ENCODE results near the gene OR10K1.
A peak's percentile ranks its signal among the peaks of the same experiment; 100 is the strongest.
"Not testable (repeated sequence)": the region's sequence is repeated elsewhere in the genome, so short reads cannot be mapped to it uniquely, and the experiment has no call there.

Gene OR10K1, protein sequence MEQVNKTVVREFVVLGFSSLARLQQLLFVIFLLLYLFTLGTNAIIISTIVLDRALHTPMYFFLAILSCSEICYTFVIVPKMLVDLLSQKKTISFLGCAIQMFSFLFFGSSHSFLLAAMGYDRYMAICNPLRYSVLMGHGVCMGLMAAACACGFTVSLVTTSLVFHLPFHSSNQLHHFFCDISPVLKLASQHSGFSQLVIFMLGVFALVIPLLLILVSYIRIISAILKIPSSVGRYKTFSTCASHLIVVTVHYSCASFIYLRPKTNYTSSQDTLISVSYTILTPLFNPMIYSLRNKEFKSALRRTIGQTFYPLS

DNA sequence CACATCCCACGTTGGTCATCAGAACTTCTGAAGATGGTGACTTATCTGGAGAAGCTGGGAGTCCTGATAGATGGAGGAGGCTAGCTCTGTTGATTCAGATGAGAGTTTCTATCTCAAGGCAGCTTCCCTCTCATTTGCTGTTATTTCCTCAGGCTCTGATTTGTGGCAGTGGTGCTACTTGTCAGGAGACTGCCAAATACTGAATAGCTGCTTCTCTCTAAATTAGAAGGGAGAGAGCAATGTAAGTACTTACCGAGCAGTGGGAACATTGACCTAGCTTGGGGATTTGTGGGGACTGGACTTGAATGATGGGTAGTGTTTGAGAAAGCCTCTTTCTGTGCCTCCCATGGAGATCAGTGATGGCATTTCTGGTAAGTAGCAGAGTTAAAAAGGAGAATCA lies at the start of gene OR10K1:
TSS of gene OR10K1 (plus strand) at position 301 of the 400 bp plus-strand sequence. CDS start 3,728 bp downstream, outside the sequence.
- DNase-seq (ENCODE audit: low spot score), result no peak
- no peak for FAIRE-seq

DNA sequence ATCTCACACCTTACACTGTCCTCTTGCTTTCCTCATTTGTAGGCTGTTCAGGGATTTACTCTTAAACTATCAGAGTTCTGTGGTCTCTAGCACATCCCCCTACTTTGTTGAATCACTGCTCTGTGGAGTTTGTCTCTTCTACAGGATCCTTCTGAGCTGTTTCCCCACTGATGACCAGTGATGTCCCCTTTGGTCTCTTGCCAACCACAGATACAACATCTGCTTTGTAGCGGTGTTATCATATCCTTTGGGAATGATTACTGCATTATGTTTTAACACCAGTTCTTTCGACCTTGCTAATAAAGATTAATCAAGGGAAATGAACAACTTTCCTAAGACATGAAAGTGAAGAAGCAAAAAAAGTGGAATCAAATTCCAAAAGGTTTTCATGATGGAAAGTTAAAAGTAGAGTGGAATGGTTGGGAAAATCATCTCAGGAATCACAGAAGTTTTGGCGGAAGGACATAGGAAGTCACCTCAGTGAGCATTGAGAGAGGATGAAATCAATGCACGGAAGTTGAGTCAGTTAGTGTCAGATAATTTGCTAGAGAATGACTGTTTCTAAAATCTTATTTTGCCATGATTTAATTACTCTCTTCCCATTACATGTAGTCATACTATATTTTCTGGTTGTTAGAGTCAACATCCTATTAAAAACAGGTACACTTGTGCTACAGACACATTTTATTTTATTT lies 46.8 kb upstream of the OR10K1 start:
- FAIRE-seq, result no peak
- DNase-seq (ENCODE audit: low spot score), result no peak

DNA sequence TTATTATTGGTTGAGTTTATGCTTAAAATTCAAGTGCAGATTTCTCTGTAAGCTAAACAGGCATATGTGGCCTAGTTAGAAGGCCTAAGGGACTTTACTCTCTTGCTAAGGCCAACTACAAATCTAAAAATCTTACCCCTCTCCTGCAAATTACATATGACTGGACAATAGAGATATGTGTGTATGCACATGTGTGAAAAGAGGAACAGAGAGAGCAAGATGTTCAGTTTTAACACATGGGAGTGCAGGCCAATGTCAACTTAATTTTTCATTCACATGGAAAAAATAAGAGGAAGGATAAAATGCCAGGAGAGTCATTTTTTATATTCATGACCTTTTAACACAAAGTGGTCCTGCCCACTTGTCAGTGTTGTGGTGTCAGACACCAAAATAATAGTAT lies 44.0 kb upstream of the OR10K1 start:
- FAIRE-seq (no peak), DNase-seq (ENCODE audit: low spot score) (no peak)

DNA sequence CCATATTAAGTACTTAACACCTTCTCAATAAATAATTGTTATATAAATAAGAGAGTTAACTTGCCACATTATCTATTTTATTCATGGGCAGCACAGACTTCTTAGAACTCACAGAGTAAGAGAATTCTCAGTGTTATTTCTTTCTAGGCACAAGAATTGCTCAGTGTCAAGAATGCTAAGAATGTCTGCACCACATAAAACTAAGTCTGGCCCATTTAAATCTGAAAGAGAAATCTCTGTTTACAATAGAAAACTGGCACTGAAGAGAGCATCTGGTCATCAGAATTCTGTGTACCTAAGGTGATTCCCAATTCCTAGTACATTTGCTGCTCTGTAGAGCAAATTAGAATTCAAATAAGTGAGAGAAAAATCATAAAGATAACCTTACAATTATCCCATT lies 39.4 kb upstream of the OR10K1 start:
- FAIRE-seq, result no peak
- no peak for DNase-seq (ENCODE audit: low spot score)

DNA sequence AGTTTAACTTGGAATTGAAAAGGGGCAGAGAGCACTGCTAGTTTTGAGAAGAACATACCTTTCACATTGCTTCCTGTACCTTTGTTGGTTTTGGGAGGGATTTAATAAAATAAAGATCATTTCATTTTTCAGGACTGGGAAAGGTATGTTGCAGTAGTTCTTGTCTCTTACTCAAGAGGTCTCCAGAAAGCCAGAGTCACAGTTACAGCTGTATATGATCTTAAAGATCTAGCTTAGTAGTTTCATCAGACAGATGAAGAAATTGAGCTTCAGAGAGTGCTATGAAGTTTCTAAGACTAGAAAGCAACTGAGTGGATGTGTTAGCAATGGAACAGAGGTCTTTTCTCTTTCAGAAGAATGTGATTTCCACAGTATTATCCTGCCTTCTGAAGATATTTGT lies 36.6 kb upstream of the OR10K1 start:
- FAIRE-seq, result no peak

DNA sequence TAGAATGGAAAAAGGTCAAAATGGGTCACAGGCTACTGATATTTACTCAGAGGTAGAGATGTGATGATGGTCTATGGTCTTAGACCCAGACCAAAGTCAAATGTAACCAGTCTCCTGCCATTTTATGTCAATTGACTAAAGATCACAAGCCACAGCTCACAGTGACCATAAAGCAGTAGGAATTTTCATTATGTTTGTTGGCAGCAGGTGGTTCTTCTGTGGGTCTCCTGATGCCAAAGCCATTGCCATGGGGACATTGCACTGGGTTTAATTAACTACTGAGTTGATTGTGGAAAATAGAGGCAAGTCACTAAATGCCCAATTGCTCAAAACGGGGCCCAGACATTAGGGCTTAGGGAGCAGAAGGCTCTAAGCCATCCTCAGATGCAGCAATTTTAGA lies 35.5 kb upstream of the OR10K1 start, which contains the start of gene OR10K2:
TSS of gene OR10K2 (minus strand) at position 101 of the 400 bp plus-strand sequence. CDS start 5,371 bp downstream, outside the sequence.
- DNase-seq (ENCODE audit: low spot score), result no peak
- FAIRE-seq, result no peak

More for the DNA sequence above, 36.6 kb upstream of the OR10K1 start:
- DNase-seq (ENCODE audit: low spot score), result no peak

DNA sequence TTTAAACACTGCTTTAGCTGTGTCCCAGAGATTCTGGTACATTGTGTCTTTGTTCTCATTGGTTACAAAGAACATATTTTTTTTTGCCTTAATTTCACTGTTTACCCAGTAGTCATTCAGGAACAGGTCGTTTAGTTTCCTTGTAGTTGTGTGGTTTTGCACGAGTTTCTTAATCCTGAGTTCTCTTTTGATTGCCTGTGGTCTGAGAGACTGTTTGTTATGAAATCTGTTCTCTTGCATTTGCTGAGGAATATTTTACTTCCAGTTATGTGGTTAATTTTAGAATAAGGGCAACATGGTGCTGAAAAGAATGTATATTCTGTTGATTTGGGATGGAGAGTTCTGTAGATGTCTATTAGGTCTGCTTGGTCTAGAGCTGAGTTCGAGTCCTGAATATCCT lies 31.5 kb upstream of the OR10K1 start:
- FAIRE-seq, result not testable (repeated sequence)

DNA sequence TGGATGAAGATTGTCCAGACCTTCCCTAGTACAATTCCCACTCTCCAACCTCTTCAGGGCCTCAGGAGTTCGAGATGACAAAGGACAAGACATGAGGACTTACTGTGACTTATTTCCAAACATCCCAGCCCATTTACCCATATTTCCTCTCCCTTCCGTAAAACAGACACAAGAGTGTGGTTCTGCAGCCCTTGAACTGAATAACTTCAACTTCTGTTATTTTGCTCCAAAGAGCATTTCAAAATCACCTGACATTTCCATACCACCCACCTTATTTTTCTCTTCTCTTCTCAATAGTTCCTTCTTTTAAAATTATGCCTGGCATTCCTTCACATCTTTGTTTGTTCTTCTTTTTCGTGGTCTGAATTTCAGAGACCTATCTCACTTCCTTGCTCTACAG lies 26.9 kb upstream of the OR10K1 start:
- DNase-seq (ENCODE audit: low spot score) (no peak), FAIRE-seq (no peak)

More for the DNA sequence above, 31.5 kb upstream of the OR10K1 start:
- DNase-seq (ENCODE audit: low spot score), result not testable (repeated sequence)

DNA sequence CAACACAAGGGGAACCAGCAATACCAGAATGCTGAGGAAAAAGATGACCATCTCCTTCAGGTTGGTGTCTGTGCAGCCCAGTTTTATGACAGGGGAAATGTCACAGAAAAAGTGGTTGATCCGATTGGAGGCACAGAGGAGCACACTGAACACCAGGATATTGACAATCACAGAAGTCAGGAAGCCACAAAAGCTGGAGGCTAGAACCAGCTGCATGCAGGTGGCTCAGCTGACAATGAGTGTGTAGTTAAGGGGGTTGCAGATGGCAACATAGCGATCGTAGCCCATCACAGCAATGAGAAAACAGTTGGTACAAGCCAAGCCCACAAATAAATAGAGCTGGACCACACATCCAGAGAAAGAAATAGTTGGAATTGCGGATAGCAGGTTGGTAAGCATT lies 16.3 kb upstream of the OR10K1 start:
- FAIRE-seq (no peak), DNase-seq (ENCODE audit: low spot score) (no peak)

DNA sequence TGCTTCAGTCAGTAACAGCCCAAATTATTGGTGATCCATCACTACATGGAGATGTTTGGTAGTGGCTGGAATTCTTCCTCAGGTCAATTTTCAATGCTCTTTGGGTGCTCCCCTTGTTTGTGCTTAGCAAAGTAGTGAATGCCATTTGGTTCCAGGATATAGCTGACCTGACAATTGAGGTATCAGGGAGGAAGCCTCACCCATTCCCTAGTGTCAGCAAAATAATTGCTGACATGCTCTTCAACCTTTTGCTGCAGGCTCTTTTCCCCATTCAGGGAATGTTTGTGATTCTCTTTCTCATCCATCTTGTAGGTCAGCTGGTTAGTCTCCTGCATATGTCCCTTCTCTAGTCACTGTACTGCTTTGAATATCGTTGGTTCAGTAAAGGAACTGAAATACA lies 7.1 kb upstream of the OR10K1 start:
- no peak for DNase-seq (ENCODE audit: low spot score)
- FAIRE-seq, result no peak

DNA sequence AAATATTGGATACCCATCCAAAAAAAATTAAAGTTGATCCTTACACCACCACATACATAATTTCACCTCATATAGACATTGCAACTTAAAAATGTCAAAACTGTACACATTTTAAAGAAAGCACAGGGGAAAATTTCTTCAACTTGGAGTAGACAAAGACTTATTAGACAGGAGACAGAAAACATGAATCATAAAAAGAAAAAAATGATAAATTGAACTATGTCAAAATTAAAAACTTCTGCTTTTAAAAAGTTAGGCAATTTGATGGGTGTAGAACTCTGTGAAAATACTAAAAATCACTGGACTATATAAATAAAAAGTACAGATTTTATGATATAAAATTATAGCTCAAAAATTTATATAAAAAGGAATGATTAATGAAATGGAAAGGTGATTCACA lies 4.4 kb upstream of the OR10K1 start:
- DNase-seq (ENCODE audit: low spot score) (no peak), FAIRE-seq (no peak)

DNA sequence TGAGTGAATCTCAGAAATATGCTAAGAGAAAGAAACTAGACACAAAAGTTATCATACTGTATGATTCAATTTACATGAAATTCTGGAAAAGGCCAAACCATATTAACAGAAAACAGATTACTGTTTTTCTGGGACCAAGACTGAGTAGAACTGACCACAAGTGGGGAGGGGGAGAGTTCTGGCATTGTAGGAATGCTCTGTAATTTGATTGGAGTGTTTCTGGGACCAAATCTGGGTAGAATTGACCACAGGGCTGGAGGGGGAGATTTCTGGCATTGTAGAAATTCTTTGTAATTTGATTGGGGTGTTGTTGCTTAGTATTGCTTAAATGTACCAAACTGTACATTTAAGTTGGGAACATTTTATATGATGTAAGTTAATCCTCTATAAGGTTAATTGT lies 3.4 kb upstream of the OR10K1 start:
- FAIRE-seq (no peak), DNase-seq (ENCODE audit: low spot score) (no peak)

DNA sequence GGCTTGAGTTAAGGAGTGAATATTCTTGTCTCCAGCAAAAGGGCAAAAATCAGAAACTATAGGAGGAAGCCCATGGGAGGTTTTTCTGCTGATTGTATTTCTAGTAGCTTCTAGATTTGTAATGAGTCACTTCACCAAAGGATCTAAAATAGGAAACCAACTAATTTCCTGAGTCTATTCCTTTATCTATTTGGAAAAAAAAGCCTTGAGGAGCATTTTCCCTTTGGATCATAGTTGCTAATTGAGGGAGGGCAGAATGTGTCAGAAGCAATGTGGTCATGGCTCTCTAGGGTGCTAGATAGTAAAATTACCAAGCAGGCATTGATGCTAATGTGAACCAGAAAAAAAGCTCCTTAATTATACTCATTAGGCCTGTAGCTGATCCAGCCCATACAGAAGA lies 10.3 kb downstream of the OR10K1 start, which contains the start of gene OR10R2:
TSS of gene OR10R2 (plus strand) at position 301 of the 400 bp plus-strand sequence. CDS start 106 bp downstream, outside the sequence.
- DNase-seq (ENCODE audit: low spot score) (no peak), FAIRE-seq (no peak)

DNA sequence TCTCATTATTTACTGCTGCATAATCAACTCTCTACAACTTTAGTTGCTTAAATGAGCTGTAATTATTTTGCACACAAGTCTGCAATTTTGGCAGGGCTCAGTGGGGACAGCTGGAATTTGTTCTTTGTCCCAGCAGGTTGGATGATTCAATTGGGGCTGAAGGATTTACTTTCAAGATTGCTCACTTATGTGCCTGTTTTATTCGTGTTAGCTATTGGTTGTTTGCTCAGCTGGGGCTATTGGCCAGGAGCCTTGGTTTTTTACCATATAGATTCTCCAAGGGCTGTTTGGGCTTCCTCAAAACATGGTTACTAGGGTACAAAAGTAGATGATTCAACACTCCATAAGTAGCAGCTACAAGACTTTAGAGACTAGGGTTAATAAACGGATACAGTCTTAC lies 23.8 kb downstream of the OR10K1 start:
- no peak for FAIRE-seq
- no peak for DNase-seq (ENCODE audit: low spot score)

DNA sequence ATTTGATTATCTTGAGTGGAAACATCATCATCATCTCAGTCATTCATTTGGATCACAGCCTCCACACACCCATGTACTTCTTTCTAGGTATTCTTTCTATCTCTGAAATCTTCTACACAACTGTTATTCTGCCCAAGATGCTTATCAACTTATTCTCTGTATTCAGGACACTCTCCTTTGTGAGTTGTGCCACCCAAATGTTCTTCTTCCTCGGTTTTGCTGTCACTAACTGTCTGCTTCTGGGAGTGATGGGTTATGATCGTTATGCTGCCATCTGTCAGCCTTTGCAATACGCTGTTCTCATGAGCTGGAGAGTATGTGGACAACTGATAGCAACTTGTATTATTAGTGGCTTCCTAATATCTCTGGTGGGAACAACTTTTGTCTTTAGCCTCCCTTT lies 29.7 kb downstream of the OR10K1 start:
- DNase-seq (ENCODE audit: low spot score) (no peak), FAIRE-seq (no peak)

DNA sequence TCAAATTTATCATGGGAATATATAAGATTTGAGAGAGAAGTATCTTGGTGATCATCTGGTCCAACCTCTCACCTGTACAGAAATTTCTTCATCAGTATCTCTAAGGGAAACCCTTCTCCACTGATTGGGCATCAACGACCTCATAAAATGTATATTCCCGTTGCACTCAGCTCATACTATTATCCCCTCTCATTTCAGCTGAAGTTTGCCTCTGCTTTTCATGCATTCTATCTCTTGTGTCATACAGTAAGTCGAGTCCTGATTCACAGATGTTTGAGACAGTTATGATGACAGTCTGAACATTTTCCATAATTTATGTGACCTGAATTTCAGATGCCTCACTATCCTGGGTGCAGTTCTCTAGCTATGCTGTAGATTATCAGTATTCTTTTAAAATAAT lies 31.4 kb downstream of the OR10K1 start:
- FAIRE-seq (no peak), DNase-seq (ENCODE audit: low spot score) (no peak)

DNA sequence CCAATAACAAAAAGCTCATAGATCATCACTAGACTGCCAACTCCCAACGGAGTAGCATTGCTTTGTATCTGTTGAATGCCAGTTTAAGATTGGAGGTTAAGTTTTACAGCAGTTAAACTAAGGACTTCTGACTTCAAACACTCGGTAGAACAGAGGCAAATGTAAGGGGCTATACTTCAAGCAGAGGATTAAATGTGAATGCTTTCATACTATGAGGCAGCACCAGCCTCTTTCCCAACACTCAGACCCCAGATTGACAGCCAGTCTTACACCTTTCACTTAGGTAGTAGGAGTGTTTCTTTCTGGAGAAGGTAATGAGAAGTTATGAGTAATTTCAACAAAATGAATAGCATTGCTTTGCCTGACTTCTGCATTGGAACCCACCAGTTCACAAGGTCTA lies 33.2 kb downstream of the OR10K1 start:
- FAIRE-seq (no peak), DNase-seq (ENCODE audit: low spot score) (no peak)

DNA sequence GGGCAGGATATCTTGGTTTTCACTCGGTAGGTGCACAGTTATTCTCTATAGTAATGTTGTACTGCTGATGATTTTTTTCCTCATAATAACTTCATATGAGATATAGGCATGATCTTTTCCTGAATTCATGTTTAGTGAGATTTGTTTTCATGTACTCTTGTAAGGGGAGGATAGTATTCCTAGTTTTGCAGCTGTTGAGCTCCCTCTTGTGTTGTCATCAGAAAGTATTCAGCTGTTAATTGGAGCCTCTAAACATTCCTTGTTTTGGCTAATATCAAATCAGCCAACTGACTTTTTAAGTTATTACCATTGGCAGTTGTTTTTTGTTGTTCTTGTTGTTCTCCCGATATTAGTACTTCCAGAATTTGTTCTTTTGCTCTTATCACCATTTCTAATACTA lies 34.7 kb downstream of the OR10K1 start:
- DNase-seq (ENCODE audit: low spot score), result peak; percentile 12

DNA sequence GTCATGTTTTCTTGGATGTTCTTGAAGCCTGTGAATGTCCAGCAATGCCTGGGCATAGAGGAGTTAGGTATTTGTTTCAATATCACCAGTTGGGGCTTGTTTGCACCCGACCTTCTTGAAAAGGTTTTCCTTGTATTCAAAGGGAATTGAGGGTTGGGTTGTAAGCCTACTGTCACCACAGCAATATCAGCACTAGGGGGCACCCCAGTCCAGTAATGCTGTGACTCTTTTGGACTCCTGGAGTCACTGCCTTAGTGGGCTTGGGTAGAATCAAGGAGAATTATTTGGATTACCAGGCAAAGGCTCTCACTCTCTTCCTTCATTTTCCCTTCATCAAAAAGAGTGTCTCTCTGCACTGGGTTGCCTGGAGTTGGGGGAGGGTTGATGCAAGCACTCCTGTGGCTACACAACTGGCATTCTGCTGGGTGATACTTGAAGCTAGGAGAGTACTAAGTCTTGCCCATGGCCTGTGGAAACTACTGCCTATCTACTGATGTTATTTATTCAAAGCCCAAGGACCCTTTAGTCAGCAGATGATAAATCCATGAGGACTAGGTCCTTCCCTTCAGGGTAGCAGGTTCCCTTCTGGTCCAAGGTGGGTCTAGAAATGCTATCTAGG lies 44.8 kb downstream of the OR10K1 start:
- DNase-seq (ENCODE audit: low spot score), result no peak
- no peak for FAIRE-seq

More for the DNA sequence above, 34.7 kb downstream of the OR10K1 start:
- no peak for FAIRE-seq

DNA sequence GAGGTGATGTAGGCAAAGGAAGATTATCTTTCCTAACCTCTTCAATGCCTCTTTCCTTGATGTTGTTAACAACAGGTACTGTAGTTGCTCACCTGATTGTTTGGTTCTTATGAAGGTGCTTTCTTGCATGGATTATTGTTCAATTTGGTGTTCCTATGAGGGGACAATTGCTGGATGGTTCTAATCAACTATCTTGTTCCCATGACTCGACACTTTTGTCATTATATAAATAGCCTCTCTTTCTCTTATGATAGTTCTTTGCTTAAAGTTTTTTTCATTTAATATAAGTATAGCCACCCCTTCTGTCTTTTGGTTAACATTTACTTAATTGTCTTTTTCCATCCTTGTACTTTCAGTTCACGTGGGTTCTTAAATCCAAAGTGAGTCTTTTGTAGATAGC lies 45.9 kb downstream of the OR10K1 start:
- DNase-seq (ENCODE audit: low spot score) (no peak), FAIRE-seq (no peak)

DNA sequence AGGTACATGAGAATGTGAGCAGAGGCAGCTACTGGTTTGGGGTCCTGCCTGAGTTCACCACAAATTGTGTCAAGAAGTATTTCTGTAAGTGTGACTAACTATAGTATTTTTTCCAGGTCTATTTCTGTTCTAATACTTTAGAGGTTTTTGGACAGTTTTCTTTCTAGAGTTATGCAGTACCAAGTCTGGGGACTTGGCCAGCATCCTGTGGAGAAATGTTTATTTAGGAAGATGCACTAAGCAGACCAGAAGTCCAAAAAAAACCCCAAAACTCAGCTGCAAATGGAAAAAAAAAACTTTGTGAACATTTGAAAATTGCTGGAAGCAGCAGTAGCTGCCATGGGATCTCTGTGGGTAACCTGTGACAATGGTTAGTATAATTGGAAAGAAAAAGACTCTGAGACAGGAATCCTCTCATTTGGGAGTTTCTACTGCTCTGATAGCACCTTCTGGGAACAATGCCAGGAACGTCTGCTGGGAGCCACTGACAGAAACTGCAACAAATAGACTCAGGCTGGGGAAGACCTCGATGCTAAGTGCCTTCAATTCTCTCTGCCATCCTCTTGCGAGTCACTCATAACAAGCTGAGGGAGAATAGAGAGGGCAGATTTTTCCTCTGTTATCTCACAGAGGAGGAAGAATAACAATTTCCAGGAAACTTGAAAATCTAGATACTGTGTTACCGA lies 48.0 kb downstream of the OR10K1 start:
- FAIRE-seq (no peak), DNase-seq (ENCODE audit: low spot score) (no peak)

DNA sequence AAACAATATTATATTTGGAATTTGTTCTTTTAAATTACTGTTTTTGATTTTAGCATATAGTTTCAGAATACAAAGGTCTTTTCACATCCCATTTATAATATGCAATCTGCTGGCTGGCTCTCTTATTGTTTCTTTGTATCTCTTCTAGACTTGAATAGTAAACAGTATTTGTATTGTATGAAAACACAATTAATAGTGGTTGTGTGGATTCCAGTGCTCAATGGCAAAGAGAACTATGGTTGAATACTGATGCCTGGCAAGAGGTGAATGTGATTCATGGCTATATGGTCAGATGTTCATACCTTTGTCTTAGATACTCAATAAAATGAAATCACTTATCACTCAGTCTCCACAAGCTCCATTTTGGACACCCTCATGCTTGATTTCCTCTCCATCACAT lies 55.3 kb downstream of the OR10K1 start:
- DNase-seq (ENCODE audit: low spot score) (no peak), FAIRE-seq (no peak)

Data from RCC 7860 (cell line).